Stomach smooth muscle (tissue), 2 donors: ENCODE results near the gene ZNF883.
A peak's percentile ranks its signal among the peaks of the same experiment; 100 is the strongest.

Experiments used
- H3K27ac ChIP-seq: one replicate; pipeline ENCODE4 v1.7.0; 2013; ENCODE audit warnings: mild to moderate bottlenecking, low read length, inconsistent platforms
- H3K27me3 ChIP-seq, 2 donors: one replicate each; pipeline ENCODE4 v1.7.0; 2013; ENCODE audit warnings: low read length in 2 of 2; ENCODE audit not compliant: insufficient read depth in 2 of 2, control insufficient read depth in 1 of 2
- H3K36me3 ChIP-seq, 2 donors: one replicate each; pipeline ENCODE4 v1.7.0; 2013; ENCODE audit warnings: low read length in 2 of 2; ENCODE audit not compliant: control insufficient read depth in 2 of 2, insufficient read depth in 2 of 2
- H3K4me1 ChIP-seq: one replicate; pipeline ENCODE4 v1.7.0; 2013; ENCODE audit warnings: low read length; ENCODE audit not compliant: control insufficient read depth, insufficient read depth
- H3K4me3 ChIP-seq, 2 donors: one replicate each; pipeline ENCODE4 v1.7.0; 2013; ENCODE audit warnings: low read length in 2 of 2
- H3K9ac ChIP-seq, 2 donors: one replicate each; pipeline ENCODE4 v1.7.0; 2013; ENCODE audit warnings: low read length in 2 of 2, mild to moderate bottlenecking in 1 of 2
- H3K9me3 ChIP-seq, 2 donors: one replicate each; pipeline ENCODE4 v1.7.0; 2013; ENCODE audit warnings: low read length in 2 of 2; ENCODE audit not compliant: control insufficient read depth in 2 of 2
- donor health status: healthy.
- donor health status: Pancreatic carcinoma.

The ZNF883 gene

GRCh38 chr9:113005777-113006176 lies 6.2 kb downstream of the ZNF883 start:
- Histone ChIP-seq H3K36me3 (peaks cover 2 to 4% of the 10 kb centered on the region in 2 donors), H3K4me3 (no peak overlapping the region), H3K27ac (no peak overlapping the region), H3K9ac (no peak overlapping the region), H3K27me3 (no peaks in the 10 kb centered on the region), H3K9me3 (peaks cover 2 to 16% of the 10 kb centered on the region in 2 donors), H3K4me1 (no peaks in the 10 kb centered on the region)

GRCh38 chr9:112997236-112997941 lies 14.6 kb downstream of the ZNF883 start:
- Histone ChIP-seq H3K36me3 (peaks cover 7 to 14% of the 10 kb centered on the region in 2 donors), H3K9me3 (peaks cover 39 to 50% of the 10 kb centered on the region in 2 donors), H3K4me1 (no peaks in the 10 kb centered on the region), H3K4me3 (peak overlapping the region in 1 of 2 donors; percentile 17), H3K27me3 (no peaks in the 10 kb centered on the region), H3K9ac (no peak overlapping the region), H3K27ac (no peak overlapping the region)

DNA sequence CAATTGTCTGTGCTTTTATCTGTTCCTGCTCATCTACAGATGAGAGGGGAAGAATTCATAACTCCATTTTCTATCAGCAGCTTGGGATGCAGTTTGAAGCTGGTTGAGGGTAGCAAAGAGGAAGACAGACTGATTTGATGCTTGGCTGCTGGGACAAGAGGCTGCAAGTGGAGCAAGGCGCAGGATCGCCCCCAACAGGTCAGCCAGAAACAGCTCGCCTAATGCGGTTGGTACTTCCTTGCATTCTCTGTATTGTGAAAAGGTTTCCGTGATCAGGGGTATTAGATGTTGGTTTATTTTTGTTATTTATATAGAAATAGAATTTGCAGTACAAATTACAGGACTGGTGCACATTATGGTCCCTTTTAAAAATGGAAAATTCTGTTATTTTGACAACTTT lies 40.6 kb downstream of the ZNF883 start:
- Histone ChIP-seq H3K4me1 (no peaks in the 10 kb centered on the region), H3K36me3 (no peaks in the 10 kb centered on the region), H3K9ac (no peak overlapping the region), H3K4me3 (no peak overlapping the region), H3K27ac (no peak overlapping the region), H3K27me3 (peaks cover 0 to 2% of the 10 kb centered on the region in 2 donors), H3K9me3 (peaks cover 0 to 9% of the 10 kb centered on the region in 2 donors)

DNA sequence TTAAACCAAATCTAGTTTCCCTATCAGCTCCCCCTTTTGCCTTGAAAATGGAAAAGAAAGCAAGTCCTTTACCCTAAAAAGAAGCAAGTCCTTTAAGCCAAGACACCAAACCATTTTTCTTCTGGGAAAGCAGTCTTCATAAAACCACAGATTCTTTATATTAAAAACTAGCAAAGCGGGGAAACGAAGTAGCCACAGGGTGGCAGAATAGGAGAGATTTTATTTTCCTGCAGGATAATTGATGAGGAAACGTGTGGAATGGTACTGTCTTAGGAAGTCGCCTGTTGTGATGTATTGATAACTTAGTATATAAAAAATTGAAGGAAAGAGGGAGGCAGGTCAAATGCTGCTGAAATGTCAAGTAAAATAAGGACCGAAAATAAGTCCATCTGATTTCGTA lies 41.1 kb downstream of the ZNF883 start:
- no peak overlapping the region for H3K9ac ChIP-seq
- peaks cover 0 to 2% of the 10 kb centered on the region in 2 donors for H3K27me3 ChIP-seq
- H3K4me1 ChIP-seq = no peaks in the 10 kb centered on the region
- H3K4me3 ChIP-seq = no peak overlapping the region
- H3K27ac ChIP-seq = no peak overlapping the region
- H3K9me3 ChIP-seq = peaks cover 1 to 4% of the 10 kb centered on the region in 2 donors
- no peaks in the 10 kb centered on the region for H3K36me3 ChIP-seq

DNA sequence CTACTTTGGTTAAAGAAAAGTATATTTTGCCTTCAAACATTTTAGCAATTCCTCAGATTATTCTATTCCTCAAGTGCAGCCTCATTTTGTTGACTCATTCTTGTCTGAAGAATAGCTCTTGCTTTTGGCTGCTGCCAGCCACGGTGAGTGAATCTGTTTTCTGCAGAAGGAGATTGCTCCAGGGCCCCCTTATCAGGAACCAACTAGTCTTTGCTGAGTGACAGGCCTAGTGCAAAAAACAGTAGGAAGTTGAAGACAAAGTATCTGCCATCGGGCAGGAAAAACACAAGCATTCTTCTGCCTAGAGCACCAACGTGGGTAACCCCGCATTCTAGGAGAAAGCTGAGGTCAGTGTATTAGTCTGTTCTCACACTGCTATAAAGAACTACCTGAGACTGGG lies 42.3 kb downstream of the ZNF883 start:
- Histone ChIP-seq H3K4me3 (no peak overlapping the region), H3K9me3 (peaks cover 2 to 3% of the 10 kb centered on the region in 2 donors), H3K27ac (no peak overlapping the region), H3K4me1 (no peaks in the 10 kb centered on the region), H3K27me3 (peaks cover 0 to 2% of the 10 kb centered on the region in 2 donors), H3K36me3 (no peaks in the 10 kb centered on the region), H3K9ac (no peak overlapping the region)

GRCh38 chr9:112955550-112955949 lies 56.4 kb downstream of the ZNF883 start:
- Histone ChIP-seq H3K36me3 (no peaks in the 10 kb centered on the region), H3K9ac (no peak overlapping the region)

DNA sequence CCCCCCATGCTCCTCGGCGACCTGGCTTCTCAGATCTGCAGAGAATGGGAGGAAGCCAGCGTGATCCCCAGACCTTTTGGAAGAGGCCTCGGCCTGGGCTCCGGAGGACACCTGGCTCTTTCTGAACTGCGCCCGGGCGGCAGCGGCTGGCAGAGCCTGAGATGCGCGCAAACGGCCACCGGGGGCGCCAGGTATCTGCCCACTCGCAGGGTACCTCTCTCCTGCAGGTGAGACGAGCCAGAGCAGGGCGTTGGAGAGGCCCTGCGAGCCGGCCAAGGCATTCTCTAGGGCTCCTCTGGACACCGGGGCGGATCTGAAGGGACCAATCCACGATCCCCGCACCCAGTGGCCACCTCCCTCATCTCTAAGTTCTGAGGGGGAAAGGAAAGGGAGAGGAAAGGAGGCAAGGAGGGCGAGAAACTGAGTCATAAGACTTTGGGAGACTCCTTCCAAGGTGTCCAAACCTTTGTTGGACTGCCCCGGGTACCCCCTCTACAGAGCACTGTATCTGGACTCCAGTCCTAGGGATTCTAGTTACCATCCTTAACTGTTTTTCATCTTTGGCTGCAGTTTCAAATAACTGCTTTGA lies 66.3 kb downstream of the ZNF883 start:
- no peak overlapping the region for H3K27ac ChIP-seq
- H3K9ac ChIP-seq = no peak overlapping the region
- H3K9me3 ChIP-seq = peaks cover 9 to 26% of the 10 kb centered on the region in 2 donors
- H3K4me3 ChIP-seq = no peak overlapping the region
- no peaks in the 10 kb centered on the region for H3K36me3 ChIP-seq
- no peaks in the 10 kb centered on the region for H3K27me3 ChIP-seq
- H3K4me1 ChIP-seq = no peaks in the 10 kb centered on the region

More at GRCh38 chr9:112955550-112955949, 56.4 kb downstream of the ZNF883 start:
- Histone ChIP-seq H3K4me3 (no peak overlapping the region), H3K27me3 (no peaks in the 10 kb centered on the region), H3K4me1 (no peaks in the 10 kb centered on the region), H3K9me3 (peaks cover 0 to 6% of the 10 kb centered on the region in 2 donors), H3K27ac (no peak overlapping the region)

DNA sequence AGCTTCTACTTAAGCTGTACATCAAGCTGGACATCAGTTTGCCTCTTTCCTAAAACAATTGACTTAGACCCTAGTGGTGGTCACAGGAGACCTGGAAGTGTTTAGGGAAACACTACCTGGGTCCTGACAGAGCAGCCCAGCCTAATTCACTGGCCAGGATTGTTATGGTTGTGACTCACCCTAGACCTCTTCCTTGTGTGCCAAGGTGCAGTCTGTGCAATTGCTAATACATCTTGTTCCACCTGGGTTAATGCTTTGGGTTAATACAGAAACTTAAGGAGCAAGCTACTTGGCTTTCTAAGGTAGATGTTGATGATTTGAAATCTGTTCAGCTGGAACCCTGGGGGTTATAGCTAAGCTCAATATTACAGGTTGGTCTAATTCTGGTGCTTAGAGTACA lies 72.6 kb downstream of the ZNF883 start:
- H3K9ac ChIP-seq = no peak overlapping the region
- peaks cover 2 to 3% of the 10 kb centered on the region in 2 donors for H3K27me3 ChIP-seq
- no peak overlapping the region for H3K4me3 ChIP-seq
- no peaks in the 10 kb centered on the region for H3K36me3 ChIP-seq
- H3K9me3 ChIP-seq = no peaks in the 10 kb centered on the region
- no peak overlapping the region for H3K27ac ChIP-seq
- no peaks in the 10 kb centered on the region for H3K4me1 ChIP-seq

- Histone ChIP-seq H3K27me3 (peaks cover 3 to 7% of the 10 kb centered on the region in 2 donors), H3K9ac (no peak overlapping the region), H3K36me3 (no peaks in the 10 kb centered on the region), H3K9me3 (no peaks in the 10 kb centered on the region), H3K4me3 (no peak overlapping the region), H3K4me1 (no peaks in the 10 kb centered on the region), H3K27ac (no peak overlapping the region)
Observed at GRCh38 chr9:112933696-112934095, 78.3 kb downstream of the ZNF883 start.

DNA sequence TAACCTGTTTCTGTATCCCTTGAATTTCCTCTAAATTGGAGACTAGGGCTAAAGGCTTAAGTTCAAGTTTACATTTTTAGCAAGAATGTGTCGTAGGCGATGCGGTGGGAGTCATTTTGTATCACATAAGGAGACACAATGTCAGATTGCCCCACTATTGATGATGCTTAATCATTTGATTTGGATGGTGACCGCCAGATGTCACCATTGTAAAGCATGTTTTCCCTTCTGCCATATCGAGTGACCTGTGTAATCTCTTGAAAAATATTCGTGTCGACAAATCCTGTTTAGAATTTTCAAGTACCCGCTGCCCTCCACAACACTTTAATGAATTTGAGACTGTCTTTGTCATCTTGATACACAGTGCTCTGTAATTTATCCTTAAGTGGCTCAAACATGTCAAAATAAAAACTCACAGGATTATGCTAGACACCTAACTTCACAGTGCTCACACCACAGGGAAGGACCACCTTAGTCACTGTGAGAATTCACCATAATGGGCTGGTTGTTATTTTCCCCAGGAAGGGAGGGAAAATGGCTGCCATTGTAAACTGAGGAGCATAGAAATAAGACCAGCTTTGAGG lies 86.8 kb downstream of the ZNF883 start:
- Histone ChIP-seq H3K4me3 (no peak overlapping the region), H3K36me3 (no peaks in the 10 kb centered on the region), H3K27me3 (peaks cover 0 to 4% of the 10 kb centered on the region in 2 donors), H3K27ac (no peak overlapping the region), H3K9ac (no peak overlapping the region), H3K9me3 (no peaks in the 10 kb centered on the region), H3K4me1 (no peaks in the 10 kb centered on the region)

- Histone ChIP-seq H3K4me1 (no peaks in the 10 kb centered on the region), H3K9me3 (no peaks in the 10 kb centered on the region), H3K4me3 (no peak overlapping the region), H3K27ac (no peak overlapping the region), H3K36me3 (no peaks in the 10 kb centered on the region), H3K9ac (no peak overlapping the region), H3K27me3 (peaks cover 0 to 4% of the 10 kb centered on the region in 2 donors)
Observed at GRCh38 chr9:112921549-112921948, 90.4 kb downstream of the ZNF883 start.
